ENCODE measurements around the gene UTP20.

DNA sequence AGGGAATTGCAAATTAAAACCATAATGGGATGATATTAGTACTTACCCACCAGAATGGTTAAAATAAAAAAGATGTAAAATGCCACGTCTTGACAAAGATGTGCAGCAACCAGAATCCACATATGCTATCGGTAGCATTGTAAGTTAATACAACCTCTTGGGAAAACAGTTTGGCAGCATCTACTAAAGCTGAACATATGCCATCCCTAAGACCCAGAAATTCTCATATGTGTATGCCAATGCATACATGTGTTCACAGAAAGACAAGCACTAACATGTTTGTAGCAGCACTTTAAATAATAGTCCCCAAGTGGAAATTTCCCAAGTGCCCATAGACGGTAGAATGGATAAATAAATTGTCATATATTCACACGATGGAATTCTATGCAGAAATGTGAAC, 41.6 kb upstream of the UTP20 start:
- TF ChIP-seq CTCF (conservative IDR thresholded peaks at IDR 0.05; ENCODE audit: low read depth, low read length) (no peak), CHD1 (IDR thresholded peaks at IDR 0.05; ENCODE audit: low read depth, low read length) (no peak), SMC3 (IDR thresholded peaks at IDR 0.05; ENCODE audit: low read depth, low read length) (no peak), FOS (IDR thresholded peaks at IDR 0.05; ENCODE audit: low read depth, low read length) (no peak), POLR2A (IDR thresholded peaks at IDR 0.05; ENCODE audit: low read depth, low read length) (no peak), MXI1 (IDR thresholded peaks at IDR 0.05; ENCODE audit: borderline replicate concordance, low read depth, low read length) (no peak), RAD21 (IDR thresholded peaks at IDR 0.05; ENCODE audit: low read length) (no peak), MAFK (IDR thresholded peaks at IDR 0.05; ENCODE audit: low read depth, low read length) (no peak)
- TF ChIP-seq, protein P1, sequence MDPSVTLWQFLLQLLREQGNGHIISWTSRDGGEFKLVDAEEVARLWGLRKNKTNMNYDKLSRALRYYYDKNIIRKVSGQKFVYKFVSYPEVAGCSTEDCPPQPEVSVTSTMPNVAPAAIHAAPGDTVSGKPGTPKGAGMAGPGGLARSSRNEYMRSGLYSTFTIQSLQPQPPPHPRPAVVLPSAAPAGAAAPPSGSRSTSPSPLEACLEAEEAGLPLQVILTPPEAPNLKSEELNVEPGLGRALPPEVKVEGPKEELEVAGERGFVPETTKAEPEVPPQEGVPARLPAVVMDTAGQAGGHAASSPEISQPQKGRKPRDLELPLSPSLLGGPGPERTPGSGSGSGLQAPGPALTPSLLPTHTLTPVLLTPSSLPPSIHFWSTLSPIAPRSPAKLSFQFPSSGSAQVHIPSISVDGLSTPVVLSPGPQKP (IDR thresholded peaks at IDR 0.05; ENCODE audit: borderline replicate concordance, low read depth, low read length) = no peak

Measured in IMR-90 (cell line).